K562 (cell line): ENCODE data around the gene COMTD1. TPM values are rescaled to one million over a fixed set of nuclear protein-coding genes. Genes with fewer than 3 reads are reported as not detected.
A peak's percentile ranks its signal among the peaks of the same experiment; 100 is the strongest.

Source experiments
- ATF1 ChIP-seq, 2 experiments: fragments of 450-650 bp in 1 of 2; IDR thresholded peaks; 2 replicates each; pipeline ENCODE4 v1.6.1; 2016; ENCODE audit warnings: missing compliant biosample characterization in 1 of 2, missing genetic modification characterization in 1 of 2
- BCOR ChIP-seq: fragments of 450-650 bp; IDR thresholded peaks from 2 replicates; pipeline ENCODE4 v1.6.1; 2016
- CREM ChIP-seq: IDR thresholded peaks from 2 replicates; pipeline ENCODE4 v1.6.1; 2014; ENCODE audit warnings: antibody characterized with exemption, low read depth
- CXXC5 ChIP-seq: fragments of 250-450 bp; sonication (Bioruptor Pico); IDR thresholded peaks from 2 replicates; pipeline ENCODE4 v1.8.0; 2022; ENCODE audit warnings: inconsistent platforms, mild to moderate bottlenecking, moderate library complexity
- HMG20A ChIP-seq: fragments of 450-650 bp; formaldehyde crosslinking; conservative IDR thresholded peaks from 2 replicates; pipeline ENCODE4 v1.4.0; 2020; ENCODE audit warnings: mild to moderate bottlenecking, mixed read lengths
- RERE ChIP-seq: sonication (generic); formaldehyde crosslinking; IDR thresholded peaks from 2 replicates; pipeline ENCODE4 v1.8.0; 2023; ENCODE audit warnings: missing genetic modification reagents, mild to moderate bottlenecking, borderline replicate concordance
- SIN3B ChIP-seq: fragments of 450-650 bp; IDR thresholded peaks from 2 replicates; pipeline ENCODE4 v1.6.1; 2017; ENCODE audit warnings: low read depth, mild to moderate bottlenecking, moderate library complexity
- TAL1 ChIP-seq: fragments of 450-650 bp; IDR thresholded peaks from 2 replicates; pipeline ENCODE4 v1.6.1; 2016; ENCODE audit warnings: mild to moderate bottlenecking
- ZKSCAN1 ChIP-seq: fragments of 150-350 bp; IDR thresholded peaks from 2 replicates; pipeline ENCODE4 v1.6.1; 2016; ENCODE audit warnings: low read depth, low read length
- polyA plus RNA-seq, 8 experiments: library from polyadenylated mRNA; depleted of rRNA in 4 of 8; stranded (reverse) in 5 of 8; unstranded in 3 of 8; fragments of >200 nt; fragmentation: Nextera tagmentation in 2 of 8; fragmentation: Illumina TruSeq in 1 of 8; extraction: Ambion mirVana in 2 of 8; extraction: Trizol in 1 of 8; gene quantifications; 2 replicates each; pipeline versions ENCODE4 v1.2.1 to v1.2.3, GENCODE V29; 2011 to 2014; ENCODE audit warnings: inconsistent platforms in 1 of 8, missing spikeins in 1 of 8
- total RNA-seq, 7 experiments: library from RNA; depleted of rRNA in 6 of 7; stranded (reverse); fragments of >200 nt in 6 of 7; fragmentation: Illumina TruSeq in 2 of 7; extraction: Trizol in 2 of 7; gene quantifications; 2 replicates each; pipeline versions ENCODE4 v1.2.1 to v1.2.3, GENCODE V29; 2011 to 2021; ENCODE audit warnings: low replicate concordance in 1 of 7
- TF ChIP-seq, protein P1 (sequence below), 2 experiments: fragments of 200-800 bp in 1 of 2; sonication (Bioruptor generic) in 1 of 2; sonication (generic) in 1 of 2; formaldehyde crosslinking in 1 of 2; IDR thresholded peaks in 1 of 2; conservative IDR thresholded peaks in 1 of 2; 2 replicates each; pipeline versions ENCODE4 v1.5.0 to v1.6.1; 2016 to 2020; ENCODE audit warnings: missing compliant biosample characterization in 1 of 2, missing genetic modification characterization in 1 of 2, missing genetic modification reagents in 1 of 2
- TF ChIP-seq, protein P2 (sequence below): fragments of 250-450 bp; sonication (Bioruptor Pico); IDR thresholded peaks from 2 replicates; pipeline ENCODE4 v1.6.1; 2021; ENCODE audit warnings: mild to moderate bottlenecking
- TF ChIP-seq, protein P3 (sequence below): fragments of 250-450 bp; sonication (Bioruptor Pico); IDR thresholded peaks from 2 replicates; pipeline ENCODE4 v1.4.0; 2020

The COMTD1 gene
- total and polyA plus RNA-seq, 9 of the 15 experiments (the other 6 are each of a cell fraction or from before 2014, with no cell fraction given): 0.41 to 112 (median 13.7) TPM

GRCh38 chr10:75243426-75243825 lies 7.7 kb upstream of the COMTD1 start (continued):
- TF ChIP-seq RERE (CRISPR knock-in tag) (no peak), ZKSCAN1 (peak; percentile 30; the same call in 1 of the 2 replicates), SIN3B (peak; percentile 36; the same call in 1 of the 2 replicates), ATF1 (CRISPR knock-in tag; IDR thresholded peaks at IDR 0.05) (no peak), ATF1 (tag; IDR thresholded peaks at IDR 0.05) (peak; percentile 22; the same call in 1 of the 2 replicates), CXXC5 (CRISPR knock-in tag) (peak; percentile 27; the same call in 1 of the 2 replicates), HMG20A (no peak), TAL1 (peak; percentile 25; the same call in 1 of the 2 replicates), CREM (0 out of 2 replicates have a peak, but pooled peaks have one; percentile 10), BCOR (peak; percentile 60; the same call in 1 of the 2 replicates)
- TF ChIP-seq, protein P1, sequence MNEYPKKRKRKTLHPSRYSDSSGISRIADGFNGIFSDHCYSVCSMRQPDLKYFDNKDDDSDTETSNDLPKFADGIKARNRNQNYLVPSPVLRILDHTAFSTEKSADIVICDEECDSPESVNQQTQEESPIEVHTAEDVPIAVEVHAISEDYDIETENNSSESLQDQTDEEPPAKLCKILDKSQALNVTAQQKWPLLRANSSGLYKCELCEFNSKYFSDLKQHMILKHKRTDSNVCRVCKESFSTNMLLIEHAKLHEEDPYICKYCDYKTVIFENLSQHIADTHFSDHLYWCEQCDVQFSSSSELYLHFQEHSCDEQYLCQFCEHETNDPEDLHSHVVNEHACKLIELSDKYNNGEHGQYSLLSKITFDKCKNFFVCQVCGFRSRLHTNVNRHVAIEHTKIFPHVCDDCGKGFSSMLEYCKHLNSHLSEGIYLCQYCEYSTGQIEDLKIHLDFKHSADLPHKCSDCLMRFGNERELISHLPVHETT (CRISPR knock-in tag; conservative IDR thresholded peaks at IDR 0.05 in 1 of 2, IDR thresholded peaks at IDR 0.05 in 1 of 2): 0 out of 4 replicates have a peak, but pooled peaks of 1 of the 2 experiments have one; percentile 38
- TF ChIP-seq, protein P2, sequence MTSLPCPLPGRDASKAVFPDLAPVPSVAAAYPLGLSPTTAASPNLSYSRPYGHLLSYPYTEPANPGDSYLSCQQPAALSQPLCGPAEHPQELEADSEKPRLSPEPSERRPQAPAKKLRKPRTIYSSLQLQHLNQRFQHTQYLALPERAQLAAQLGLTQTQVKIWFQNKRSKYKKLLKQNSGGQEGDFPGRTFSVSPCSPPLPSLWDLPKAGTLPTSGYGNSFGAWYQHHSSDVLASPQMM (CRISPR knock-in tag): no peak
- TF ChIP-seq, protein P3, sequence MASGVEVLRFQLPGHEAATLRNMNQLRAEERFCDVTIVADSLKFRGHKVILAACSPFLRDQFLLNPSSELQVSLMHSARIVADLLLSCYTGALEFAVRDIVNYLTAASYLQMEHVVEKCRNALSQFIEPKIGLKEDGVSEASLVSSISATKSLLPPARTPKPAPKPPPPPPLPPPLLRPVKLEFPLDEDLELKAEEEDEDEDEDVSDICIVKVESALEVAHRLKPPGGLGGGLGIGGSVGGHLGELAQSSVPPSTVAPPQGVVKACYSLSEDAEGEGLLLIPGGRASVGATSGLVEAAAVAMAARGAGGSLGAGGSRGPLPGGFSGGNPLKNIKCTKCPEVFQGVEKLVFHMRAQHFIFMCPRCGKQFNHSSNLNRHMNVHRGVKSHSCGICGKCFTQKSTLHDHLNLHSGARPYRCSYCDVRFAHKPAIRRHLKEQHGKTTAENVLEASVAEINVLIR (CRISPR knock-in tag): no peak
